ENCODE results near the gene BCAS1.

Gene BCAS1, protein sequence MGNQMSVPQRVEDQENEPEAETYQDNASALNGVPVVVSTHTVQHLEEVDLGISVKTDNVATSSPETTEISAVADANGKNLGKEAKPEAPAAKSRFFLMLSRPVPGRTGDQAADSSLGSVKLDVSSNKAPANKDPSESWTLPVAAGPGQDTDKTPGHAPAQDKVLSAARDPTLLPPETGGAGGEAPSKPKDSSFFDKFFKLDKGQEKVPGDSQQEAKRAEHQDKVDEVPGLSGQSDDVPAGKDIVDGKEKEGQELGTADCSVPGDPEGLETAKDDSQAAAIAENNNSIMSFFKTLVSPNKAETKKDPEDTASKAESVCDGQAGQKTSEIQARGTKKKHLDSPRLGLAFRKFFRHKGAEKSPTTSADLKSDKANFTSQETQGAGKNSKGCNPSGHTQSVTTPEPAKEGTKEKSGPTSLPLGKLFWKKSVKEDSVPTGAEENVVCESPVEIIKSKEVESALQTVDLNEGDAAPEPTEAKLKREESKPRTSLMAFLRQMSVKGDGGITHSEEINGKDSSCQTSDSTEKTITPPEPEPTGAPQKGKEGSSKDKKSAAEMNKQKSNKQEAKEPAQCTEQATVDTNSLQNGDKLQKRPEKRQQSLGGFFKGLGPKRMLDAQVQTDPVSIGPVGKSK

DNA sequence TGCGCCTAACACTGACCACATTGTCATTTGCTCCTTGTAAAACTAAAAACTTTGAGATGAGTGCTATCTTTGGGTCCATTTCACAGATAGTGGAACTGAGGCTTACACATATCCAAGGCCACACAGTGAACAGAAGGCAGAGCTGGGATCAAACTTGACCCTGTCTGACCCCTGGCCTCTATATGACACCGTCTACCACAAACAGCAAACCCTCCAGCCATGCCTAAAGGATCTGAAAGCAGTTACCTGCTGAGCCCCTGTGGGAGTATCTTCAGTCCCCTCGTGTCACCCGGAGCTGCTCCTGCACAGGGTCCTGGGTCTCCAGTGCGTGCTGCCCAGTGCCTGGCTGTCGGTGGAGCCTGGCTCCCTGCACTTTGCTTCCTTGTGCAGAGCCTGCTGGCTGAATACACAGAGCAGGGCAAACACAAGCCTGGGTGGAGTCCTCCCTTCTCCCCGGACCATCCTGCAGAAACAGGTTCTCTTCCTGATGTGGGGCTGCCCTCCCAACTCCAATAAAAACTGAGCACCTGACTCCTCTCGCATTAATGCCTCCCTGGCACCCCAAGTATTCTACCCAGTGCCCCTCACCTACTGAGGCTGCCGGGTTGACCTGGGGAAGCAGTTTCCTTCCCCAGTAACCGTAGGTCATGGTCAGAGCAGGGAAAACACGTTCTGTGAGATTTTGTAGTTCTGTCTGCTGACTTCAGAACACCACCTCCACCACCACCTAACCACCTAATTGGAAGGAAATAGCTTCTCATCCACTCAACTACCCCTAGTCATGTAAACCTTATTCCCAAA, at the start of gene BCAS1:
BCAS1 (minus strand) TSS at position 408 of the 801 bp plus-strand sequence. CDS start 11,876 bp downstream, outside the sequence.
- no peak for DNase-seq

DNA sequence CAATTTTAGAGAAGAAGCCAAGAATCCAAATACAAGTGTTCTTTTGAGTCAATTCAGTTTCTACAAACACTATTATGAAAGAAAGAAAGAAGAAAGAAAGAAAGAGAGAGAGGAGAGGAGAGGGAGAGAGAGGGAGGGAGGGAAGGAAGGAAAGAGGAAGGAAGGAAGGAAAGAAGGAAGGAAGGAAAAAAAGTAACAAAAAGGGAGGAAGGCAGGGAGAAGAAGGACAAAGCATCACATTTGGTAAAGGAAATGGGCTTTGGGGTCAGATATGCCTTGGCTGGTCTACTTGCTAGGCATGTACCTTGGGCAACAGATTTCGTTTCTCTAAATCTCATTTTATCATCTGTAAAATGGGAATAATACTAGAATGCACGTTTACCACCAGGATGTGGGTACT, 49.4 kb upstream of the BCAS1 start:
- DNase-seq = no peak

DNA sequence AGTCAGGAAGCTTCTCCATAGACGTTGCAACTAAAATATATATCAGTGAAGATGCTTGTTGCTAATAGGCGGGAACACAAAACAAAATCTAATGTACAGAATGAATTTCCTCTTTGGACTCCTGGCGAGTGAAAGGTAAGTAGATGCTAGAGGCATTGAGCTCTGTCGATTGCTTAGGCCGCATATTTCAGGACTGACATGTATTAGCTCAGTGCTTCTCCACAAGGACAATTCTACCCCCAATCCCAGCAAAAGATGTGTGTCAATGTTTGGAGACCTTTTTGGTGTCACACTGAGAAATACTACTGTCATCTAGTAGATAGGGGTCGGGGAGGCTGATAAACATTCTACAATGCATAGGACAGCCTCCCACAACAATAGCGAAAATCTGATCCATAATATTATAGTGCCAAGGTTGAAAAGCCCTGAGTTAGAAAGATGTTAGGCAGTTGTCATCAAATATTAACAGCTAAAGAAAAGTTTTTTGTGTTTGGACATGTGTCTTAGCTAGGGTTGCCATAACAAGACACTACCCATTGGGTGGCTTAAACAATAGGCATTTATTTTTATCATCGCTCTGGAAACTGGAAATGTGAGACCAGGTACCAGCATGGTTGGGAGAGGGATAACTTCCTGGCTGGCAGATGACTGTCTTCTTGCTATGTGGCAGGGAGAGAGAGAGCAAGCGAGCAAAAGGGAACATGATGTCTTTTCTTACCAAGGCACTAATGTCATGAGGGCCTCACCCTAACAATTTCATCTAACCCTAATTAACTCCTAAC, 48.0 kb upstream of the BCAS1 start:
- no peak for DNase-seq

DNA sequence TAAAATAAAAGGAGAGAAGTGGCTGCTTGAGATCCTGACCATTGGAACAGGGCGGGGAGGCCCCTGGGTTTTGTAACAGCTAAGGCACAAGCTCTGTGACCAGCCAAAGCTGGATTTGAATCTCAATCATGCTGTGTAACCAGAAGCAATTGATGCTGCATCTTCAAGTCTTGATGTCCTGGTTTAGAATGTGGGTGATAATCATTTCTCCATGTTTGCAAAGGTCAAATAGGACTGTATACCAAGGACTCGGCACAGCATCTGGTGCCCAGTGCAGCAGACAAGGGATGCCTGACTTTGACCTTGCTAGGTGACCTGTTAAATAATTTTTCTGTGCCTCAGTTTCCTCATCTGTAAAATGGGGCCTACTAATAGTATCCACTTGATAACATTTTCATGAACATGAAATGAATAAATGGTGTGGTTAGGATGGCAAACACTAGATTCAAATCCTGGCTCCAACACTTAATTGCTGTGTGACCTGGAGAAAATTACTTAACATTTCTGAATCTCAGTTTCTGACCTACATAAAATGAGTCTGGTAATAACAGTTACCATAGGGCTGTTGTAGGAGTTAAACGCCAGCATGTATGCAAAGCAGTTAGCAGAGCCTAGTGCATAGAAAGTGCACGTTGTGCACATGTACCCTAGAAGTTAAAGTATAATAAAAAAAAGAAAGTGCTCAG, 46.3 kb upstream of the BCAS1 start:
- no peak for DNase-seq

DNA sequence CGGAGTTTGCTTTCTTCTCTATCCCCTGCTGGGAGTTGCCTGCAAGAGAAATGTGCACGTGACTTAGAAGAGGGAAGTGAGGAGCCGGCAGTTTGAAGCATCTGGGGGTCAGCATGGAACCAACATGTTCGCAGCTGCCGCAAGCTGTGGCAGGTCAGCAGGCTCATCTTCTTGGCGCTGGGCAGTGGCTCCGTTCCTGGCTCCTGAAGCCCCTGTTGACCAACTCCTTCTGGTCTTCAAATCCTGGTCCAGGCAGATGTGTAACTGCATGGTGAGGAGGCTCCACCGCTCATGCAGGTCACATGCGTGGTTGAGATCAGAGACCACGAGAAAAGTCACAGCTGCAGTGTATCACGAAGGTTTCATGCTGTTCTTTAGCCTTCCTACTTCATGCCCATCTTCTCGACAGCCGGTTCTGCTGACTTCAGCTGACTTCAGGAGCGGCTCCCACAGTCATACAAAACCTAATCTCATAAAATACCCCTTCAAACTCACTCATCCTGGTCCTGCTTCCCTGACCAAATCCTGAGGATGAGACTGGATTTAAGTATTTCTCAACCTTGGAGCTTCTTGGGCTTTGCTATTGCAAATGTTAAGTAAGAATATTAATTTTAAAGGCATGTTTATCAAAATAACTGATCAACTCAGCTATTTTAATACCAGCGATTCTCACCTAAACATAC, 44.9 kb upstream of the BCAS1 start:
- no peak for DNase-seq

DNA sequence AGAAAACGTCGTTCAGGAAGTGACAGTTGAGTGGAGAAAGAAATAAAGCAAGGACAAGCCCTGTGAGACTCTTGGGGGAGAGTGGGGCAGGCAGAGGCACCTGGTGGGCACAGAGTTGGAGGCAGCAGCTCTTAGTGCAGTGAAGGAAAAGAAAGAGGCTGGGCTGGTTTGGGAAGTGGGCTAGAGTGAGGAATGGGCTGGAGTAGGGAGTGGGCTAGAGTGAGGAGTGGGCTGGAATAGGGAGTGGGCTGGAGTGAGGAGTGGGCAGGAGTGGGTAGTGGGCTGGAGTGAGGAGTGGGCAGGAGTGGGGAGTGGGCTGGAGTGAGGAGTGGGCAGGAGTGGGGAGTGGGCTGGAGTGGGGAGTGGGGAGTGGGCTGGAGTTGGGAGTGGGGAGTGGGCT, 43.7 kb upstream of the BCAS1 start:
- DNase-seq = no peak

DNA sequence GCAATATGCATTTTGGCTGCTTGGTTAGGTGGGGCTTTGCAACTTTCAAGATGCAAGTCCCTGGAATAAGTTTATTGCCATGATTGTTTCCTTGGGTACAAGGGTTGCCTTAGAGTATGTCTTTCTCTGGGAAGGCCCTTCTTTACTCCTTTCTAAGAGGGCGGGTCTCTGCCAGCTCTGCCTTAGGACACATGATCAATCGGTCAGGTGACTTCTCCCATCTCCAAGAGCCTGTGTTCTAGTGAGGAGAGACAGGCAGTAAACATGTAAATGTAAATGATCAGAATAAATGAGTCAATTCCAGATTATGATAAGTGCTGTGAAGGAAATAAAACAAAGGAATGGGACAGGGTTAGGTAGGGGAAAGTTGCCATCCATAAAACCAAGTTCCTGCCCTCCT, 43.2 kb upstream of the BCAS1 start:
- DNase-seq = no peak

DNA sequence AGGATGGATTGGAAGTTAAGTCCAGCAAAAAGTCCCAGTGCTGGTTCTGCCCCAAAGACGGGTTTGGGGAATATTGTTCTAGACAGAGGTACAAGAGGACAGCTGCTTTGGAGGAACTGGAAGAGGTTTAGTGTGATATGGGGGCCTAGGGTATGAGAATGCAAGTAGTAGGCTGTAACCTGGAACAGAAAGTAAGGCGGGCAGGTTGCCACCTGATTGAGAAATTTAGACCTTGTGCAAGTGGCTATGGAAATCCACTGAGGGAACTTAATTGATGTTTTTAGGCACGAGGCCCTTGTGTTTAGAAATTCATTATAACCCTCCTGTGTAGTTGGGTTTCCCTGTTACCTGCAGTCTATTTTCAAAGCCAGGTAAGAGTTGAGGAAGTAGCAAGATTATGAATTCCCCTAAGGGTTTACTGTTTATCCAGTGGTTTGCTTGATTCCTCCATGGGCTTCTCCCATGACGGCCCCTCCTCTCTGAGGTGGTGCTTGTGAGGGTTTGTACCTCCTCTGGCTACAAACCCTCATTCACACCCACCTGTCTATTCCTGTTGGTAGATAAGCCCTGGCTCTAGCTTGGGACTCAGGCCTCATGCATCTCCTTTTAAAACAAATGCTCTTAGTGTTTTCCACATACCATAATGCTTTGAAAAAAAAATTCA, 42.0 kb upstream of the BCAS1 start:
- DNase-seq = no peak

DNA sequence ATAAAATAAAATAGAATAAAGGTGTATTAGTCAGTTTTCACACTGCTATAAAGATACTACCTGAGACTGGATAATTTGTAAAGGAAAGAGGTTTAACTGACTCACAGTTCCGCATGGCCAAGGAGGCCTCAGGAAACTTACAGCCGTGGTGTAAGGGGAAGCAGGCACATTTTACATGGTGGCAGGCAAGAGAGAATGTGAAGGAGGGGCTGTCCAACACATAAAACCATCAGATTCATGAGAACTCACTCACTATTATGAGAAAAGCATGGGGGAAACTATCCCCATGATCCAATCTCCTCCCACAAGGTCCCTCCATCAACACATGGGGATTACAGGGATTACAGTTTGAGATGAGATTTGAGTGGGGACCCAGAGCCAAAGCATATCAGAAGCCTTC, 41.1 kb upstream of the BCAS1 start:
- no peak for DNase-seq

DNA sequence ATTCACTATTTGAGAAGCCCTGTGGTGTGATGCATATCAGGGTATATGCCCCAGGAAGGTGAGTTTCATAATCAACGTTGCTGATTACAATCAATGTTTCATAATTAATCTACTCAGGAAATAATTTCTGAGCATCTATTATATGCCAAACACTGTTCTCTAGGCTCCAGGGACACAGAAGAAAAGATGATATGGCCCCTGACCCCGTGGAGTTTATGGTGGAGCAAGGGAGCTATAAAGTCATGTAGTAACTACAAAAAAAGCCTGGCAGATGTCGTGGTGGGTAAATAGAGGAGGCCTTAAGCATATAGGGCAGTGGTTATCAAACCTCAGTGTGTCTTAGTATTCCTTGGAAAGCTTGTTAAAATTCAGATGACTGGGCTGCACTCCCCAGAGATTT, 40.1 kb upstream of the BCAS1 start:
- no peak for DNase-seq

DNA sequence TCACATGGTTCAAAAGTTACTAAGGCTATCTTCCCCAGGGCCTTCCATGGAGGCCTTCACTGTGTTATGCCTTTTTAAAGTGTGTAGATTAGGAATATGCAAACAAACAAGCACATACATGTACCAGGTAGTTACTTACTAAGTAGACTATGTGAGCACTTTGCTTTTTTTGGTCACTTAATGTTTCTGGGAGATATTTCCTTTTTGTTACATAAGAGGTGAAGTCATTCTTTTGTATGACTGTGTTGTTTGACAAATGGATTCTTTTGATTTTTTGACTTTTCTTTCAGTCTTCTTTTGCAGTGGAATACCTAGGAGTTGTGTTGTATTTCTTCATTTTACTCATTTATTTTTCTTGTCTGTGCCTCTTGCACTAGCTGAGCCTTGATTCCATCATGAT, 39.6 kb upstream of the BCAS1 start:
- DNase-seq = no peak

DNA sequence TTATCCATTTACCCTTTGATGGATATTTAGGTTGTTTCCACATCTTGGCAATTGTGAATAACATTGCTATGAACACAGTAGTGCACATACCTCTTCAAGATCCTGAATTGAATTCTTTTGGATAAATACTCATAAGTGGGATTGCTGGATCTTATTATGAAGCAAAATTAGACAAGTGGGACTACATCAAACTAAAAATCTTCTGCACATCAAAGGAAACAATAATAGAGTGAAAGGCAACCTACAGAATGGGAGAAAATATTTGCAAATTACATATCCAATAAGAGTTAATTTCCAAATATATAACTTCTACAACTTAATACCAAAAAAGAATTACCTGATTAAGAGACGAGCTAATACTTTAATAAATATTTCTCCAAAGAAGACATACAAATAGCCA, 38.4 kb upstream of the BCAS1 start:
- no peak for DNase-seq

DNA sequence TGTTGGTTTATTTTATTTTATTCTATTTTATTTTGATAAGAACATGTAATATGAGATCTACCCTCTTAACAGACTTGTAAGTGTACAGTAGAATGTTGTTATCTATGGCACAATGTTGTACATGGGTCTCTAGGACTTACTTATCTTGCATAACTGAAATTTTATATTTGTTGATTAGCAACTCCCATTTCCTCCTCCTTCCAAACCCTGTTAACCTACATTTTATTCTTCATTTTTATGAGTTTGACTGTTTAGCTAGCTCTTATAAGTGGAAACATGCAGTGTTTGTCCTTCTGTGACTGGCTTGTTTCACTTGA, 37.9 kb upstream of the BCAS1 start:
- no peak for DNase-seq

DNA sequence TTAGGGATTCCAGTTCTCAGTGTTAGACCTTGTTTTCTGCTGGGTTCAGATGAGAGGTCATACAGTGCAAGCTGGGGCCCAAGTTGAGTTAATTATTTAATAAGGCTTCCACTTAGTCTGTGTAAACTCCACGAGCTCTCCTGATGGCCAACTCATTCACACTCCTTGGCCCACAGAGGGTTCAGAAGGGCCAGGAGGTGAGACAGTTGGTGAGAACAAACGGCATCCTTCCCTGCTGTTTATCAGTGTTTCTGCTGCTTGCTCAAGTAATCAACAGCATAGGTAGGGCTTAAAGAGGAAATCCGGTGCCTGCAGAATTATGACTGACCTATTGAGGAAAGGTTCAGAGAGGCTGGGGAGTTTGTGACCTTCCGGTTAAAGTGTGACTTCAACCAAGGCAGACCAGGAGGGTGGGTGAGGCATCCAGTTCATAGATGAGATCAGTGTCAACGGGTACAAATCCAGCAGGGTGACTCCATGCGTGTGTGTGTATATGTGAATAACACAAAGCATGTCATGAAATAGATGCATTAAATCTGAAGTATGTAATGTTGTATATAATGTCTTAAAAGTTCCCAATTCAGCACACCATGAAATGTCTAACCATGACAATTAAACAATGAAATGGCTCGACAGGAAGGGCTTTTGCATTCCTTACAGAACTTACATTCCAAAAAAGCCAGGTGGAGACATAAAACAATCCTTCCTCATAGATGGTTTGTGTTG, 37.4 kb upstream of the BCAS1 start:
- DNase-seq = no peak

DNA sequence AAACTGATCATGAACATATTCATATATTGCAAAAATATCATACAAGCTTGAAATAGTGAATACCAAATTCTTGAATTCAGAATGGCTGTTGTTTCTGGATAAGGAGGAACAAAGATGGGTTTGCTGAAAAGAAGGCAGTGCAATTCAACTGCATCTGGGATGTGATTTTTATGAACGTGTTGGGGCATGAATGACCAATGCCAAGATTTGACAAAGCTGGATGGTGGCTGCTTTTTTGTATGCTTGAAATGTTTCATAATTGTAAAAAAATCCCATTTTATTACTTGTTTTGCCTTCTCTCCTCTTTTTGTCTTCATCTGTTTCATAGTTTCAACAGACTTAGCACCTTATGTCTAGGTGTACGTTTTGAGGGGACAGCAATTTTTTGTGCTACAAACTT, 36.8 kb upstream of the BCAS1 start:
- DNase-seq = no peak

DNA sequence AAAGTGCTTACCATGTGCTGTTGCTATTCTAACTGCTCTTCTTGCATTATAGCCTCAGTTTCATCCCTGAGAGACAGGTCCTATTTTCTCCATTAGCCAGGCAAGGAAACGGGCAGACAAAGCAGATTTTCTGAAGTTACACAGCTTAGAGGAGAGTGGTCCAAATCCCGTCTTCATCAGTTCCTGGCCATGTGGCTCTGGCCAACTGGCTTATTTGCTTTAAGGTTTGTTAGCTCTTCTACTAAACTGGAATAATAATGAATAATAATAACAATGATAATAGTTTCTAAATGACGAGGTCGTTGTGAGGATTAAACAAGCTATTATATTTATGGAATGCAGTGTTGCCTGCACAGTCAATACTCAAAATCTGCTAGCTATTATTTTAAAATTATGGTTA, 35.8 kb upstream of the BCAS1 start:
- DNase-seq = no peak

DNA sequence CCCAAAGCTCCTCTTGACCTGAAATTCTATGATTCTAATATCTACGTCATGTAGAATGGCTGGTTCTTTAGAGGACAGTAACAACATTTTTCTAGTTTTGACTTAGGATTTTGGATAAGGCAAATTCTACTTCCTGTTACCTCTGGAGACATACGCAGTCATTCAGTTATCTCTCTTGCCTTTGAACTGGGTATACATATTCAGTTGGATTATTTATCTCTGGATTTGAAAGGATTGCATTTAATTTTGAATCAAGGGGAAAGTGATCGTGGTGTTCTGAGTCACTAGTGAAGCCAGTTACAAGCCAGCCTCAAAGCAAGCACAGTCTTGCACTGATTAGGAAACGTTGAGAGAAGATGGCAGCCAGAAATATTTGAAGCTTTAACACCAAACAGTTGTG, 35.3 kb upstream of the BCAS1 start:
- DNase-seq = no peak

DNA sequence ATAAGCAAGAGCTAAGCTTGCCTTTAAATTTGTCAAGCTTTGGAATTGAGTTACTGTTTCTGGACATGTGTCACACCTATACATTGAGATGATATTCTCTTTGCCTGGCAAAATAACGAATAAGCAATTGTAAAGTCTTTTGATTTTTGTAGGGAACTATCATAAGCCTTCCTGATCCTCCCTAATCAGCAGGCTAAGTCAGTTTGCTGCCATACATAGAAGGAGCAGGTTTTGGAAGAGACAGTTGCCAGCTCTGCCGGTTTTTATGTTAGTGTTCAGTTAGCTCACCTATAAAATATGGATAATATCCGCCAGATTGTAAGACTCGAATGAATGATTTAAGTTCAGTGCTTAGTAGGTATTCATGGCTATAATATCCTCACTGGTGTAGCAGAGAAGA, 34.4 kb upstream of the BCAS1 start:
- DNase-seq = no peak

DNA sequence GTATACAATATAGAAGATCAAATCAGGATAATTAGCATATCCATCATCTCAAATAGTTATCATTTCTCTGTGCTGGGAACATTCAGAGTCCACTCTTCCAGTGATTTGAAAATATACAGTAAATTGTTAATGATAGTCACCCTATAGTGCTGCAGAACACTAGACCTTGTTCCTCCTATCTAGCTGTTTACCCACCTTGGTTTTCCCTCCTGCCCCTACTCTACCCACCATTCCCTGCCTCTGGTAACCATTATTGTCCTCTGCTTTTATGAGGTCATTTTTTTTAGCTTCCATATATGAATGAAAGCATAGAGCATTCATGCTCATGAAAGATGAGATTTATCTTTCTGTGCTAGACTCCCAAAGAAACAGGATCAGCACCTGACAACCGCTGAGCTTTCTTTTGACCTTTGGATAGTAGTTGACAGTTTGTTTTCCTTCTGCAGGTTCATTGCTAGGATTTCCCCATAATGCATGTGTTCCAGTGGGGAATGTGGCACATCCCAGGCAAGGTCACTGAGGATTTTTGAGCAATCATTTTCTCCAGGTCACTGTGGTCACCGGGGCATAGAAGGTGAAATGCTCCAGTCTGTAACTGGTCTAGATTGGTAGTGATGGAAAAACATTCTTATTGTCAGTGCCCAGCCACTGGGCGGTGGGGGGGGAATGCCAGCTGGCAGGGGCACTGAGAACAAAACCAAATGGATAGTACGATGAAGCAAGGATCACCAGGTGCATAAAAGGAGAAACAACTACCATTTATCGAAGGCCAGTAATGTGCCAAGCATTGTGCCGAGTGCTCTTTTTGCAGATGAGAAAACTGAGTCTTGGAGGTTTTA, 33.6 kb upstream of the BCAS1 start:
- DNase-seq = no peak

Measured in C1 segment of cervical spinal cord (tissue), 14 donors.